ENCODE results near the gene EGFR.

EGFR gene

GRCh38 chr7:55178292-55178862 lies 159.6 kb downstream of the EGFR start:
- no peak for DNase-seq

DNA sequence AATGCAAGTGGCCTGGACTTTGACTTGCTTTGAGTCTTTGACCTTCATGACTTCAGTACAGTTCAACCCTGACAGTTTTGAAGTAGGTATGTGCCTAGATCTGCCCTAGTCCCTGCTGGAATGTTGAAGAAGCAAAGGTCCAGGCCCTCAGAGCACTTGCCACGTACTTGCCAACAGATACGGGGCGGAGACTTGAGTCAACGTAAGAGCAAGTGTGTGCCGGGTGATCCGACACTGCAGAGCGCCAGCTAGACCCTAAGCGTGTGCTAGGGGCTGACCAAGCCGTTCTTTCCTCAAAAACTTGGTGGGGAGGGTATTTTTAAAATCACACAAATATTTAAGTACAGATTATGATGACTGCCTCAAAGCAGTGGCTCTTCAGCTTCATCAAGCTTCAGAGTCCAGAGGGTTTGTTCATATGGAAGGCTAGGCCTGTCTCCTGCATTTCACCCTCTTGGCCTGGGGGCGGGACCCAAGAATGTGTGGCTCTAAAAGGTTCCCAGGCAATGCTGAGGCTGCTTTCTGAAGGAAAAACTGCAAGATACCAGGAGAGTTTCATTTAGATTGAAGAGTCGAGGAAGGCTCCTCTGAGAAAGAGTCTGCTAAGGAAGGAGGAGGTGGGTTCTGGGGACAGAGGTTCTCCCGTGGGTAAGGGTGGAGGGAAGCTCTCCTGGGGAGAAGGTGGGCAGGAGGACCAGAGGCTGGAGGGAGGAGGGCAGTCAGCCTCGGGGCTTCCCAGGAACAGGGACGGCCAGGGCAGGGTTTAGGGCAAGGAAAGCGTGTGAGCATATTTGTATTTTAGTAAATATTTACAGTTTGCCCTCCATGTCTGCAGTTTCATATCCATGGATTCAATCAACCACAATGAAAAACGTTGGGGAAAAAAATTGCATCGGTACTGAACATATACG lies 160.3 kb downstream of the EGFR start:
- no peak for DNase-seq

DNA sequence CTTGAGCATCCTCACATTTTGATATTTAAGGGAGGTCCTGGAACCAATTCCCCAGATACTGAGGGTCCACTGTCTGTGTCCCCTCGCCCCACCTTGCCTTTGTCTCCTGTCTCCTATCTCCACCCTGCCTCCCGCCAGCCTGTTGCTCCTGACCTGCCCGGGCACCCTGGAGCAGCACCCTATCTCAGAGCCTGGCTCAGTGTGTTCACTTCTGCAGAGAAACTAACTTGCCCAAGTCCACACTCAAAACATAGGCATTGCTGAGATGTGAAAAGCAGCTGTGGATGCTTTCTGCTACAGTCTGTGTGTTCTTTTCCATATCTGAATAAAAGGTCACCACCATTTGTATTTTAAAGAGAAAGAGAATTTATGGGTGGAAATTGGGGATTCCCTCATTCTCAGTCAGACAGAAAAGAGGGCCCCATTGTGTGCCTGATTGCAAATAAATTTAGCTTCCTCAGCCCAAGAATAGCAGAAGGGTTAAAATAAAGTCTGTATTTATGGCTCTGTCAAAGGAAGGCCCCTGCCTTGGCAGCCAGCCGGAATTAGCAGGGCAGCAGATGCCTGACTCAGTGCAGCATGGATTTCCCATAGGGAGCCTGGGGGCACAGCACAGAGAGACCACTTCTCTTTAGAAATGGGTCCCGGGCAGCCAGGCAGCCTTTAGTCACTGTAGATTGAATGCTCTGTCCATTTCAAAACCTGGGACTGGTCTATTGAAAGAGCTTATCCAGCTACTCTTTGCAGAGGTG lies 161.3 kb downstream of the EGFR start:
- no peak for DNase-seq

DNA sequence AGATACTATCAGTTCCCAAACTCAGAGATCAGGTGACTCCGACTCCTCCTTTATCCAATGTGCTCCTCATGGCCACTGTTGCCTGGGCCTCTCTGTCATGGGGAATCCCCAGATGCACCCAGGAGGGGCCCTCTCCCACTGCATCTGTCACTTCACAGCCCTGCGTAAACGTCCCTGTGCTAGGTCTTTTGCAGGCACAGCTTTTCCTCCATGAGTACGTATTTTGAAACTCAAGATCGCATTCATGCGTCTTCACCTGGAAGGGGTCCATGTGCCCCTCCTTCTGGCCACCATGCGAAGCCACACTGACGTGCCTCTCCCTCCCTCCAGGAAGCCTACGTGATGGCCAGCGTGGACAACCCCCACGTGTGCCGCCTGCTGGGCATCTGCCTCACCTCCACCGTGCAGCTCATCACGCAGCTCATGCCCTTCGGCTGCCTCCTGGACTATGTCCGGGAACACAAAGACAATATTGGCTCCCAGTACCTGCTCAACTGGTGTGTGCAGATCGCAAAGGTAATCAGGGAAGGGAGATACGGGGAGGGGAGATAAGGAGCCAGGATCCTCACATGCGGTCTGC lies 162.2 kb downstream of the EGFR start:
- DNase-seq, result no peak

DNA sequence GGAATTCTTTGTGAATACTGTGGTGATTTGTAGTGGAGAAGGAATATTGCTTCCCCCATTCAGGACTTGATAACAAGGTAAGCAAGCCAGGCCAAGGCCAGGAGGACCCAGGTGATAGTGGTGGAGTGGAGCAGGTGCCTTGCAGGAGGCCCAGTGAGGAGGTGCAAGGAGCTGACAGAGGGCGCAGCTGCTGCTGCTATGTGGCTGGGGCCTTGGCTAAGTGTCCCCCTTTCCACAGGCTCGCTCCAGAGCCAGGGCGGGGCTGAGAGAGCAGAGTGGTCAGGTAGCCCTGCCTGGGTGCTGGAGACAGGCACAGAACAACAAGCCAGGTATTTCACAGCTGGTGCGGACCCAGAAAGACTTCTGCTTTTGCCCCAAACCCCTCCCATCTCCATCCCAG lies 162.9 kb downstream of the EGFR start:
- DNase-seq, result no peak

- no peak for DNase-seq
Observed at GRCh38 chr7:55183897-55184296, 165.1 kb downstream of the EGFR start.

- no peak for DNase-seq
Observed at GRCh38 chr7:55185321-55185802, 166.5 kb downstream of the EGFR start.

DNA sequence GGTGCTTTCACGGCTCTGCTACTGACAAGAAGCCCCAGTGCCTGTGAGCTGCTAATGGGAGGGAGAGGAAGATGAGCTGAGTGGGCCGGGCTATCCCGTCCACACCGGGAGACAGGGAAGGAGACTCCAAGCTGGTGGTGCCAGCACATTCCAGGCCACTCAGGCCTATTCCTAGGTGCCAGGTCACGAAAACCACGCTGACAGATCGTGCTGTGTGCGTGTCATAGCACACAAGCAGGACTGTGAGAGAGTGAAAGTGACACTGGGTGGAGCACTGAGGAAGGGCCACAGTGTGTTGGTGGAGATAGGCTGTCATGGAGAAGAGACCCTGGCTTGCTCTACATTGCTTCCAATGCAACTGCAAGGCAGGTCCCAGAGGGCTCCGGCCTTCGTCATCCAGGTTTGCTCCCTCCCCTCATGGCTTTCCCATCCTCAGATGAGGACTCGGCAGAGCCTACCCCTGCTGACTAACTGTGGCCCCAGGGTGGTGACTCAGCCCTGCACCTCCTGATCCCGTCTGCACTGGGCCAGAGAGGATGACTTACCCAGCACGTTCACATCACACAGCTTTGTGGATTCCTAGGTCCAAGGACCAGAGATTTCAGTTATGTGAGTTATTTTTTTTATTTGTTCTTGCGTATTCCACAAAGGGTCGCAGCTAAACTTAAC lies 167.3 kb downstream of the EGFR start:
- DNase-seq, result peak; percentile 5

GRCh38 chr7:55187701-55188491 lies 169.1 kb downstream of the EGFR start:
- DNase-seq, result no peak

- DNase-seq, result no peak
Observed at GRCh38 chr7:55188590-55189138, 169.8 kb downstream of the EGFR start.

DNA sequence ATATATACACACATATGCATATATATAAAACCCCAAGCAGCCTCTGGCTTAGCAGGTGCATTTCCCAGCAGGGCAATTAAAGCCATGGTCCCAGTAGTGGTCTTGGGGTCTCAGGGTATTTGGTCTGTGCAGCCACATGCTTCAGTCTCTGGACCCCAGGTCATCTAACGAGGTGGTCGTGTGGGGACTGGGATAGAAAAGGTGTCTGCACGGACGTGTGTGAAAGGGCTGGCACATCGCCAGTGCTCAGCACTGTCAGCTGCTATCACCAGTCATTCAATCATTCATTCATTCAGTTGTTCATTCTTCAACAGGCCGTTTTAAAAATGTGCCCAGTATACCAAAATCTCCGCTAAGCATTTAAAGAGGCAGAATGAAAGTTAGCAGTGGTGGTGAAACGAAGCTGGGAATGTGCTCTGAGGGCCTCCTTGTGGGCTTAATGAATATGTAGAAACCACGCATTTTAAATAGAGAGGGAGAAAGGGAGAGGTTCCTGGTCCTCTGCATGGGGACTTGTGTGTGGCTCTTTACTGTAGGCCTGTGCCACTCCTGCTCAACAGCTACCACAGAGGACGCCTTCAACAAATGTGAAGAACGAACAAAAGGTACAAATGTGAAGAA lies 170.4 kb downstream of the EGFR start:
- DNase-seq, result no peak

DNA sequence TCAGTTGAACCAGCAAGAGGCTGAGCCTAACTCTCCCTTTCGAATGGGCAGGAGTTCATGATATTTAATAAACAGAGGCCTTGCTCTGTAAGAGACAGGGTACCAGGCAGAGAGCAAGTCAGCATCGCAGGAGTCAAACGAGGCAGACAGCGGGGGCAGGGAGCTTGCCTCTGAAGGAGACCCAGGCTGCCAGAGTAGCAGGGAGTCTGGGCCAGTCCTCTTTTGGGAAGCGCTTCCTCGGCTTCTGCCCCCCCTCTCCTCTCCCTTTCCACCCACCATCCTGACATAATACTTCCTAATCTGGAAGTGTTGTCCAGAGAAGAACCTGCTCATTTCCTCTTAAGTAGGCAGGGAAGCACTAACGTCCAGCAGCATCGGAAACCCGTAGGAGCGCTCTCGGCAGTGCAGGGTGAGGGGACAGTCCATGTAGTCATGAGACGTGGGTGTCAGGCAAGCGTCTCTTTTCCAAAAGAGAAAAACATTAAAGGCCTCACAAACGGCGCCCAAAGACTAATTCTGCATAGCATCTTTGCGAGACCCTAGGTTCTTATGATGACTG lies 171.1 kb downstream of the EGFR start:
- no peak for DNase-seq

DNA sequence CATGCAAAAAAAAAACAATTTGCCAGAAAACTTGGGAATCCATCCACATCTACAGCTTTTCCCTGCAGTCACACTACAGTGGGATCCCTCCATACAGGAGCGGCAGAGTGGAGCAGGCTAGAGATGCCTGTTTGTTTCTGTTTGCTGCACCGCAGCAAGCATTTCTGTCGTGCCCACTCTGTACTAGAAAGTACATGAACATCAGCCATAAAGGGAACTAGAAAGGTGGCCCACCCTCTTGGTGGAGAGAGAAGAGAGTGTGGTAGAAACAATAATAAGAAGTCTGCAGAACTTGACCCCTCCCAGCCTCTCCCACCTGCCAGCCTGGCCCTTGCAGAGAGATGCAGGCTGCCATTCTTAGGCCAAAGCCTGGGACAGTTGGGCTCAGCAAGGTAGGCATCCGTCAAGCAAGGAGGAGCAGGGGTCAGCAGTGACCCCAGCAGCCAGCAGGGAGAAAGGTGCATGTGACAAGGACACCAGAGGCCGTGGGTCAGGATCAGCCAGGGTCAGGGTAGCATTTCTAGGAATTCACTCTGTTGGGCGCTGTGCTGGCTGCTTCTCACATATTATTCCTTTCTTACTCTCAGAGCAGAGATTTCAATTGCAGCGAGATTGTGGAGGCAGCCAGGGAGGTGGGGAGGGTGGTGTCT lies 171.8 kb downstream of the EGFR start:
- DNase-seq, result no peak

GRCh38 chr7:55191161-55191925 lies 172.5 kb downstream of the EGFR start:
- DNase-seq, result no peak

GRCh38 chr7:55191926-55192692 lies 173.3 kb downstream of the EGFR start:
- DNase-seq, result no peak

- no peak for DNase-seq
Observed at GRCh38 chr7:55192723-55193122, 173.9 kb downstream of the EGFR start.

DNA sequence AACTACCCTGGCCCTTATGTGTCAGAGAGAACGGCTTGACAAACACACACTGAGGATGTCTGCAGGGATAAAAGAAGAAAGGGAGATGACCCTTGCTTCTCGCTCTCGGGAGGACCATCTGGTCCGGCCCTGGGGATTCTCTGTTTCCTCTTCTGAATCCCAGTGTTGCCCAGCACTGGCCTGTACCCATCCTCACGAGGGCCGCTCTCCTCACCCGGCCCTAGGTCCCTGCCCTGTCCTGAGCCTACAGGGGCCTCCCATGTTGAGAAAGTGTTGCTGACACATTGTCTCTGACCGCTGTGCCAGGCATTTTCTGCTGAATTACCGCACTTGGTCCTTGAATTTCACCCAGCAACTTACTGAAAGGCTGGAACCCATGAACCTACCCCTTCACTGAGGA lies 174.4 kb downstream of the EGFR start:
- DNase-seq, result no peak

- no peak for DNase-seq
Observed at GRCh38 chr7:55194522-55194921, 175.7 kb downstream of the EGFR start.

Measured in stimulated activated CD4-positive, alpha-beta T cell treated with anti-CD3 and anti-CD28 coated beads, Interleukin-15, amount 100 ng/mL, for 24 hours (primary cell).